Tibial nerve (tissue), 4 donors: Measurements from ENCODE around the gene ARSD.

Experiments used
- EP300 ChIP-seq, 2 donors: sonication (generic); formaldehyde crosslinking; IDR thresholded peaks; one replicate each; pipeline ENCODE4 v1.6.1; 2017; ENCODE audit warnings: antibody characterized with exemption in 2 of 2, mild to moderate bottlenecking in 1 of 2
- TF ChIP-seq, protein P1 (sequence below), 5 experiments: fragments of 200-600 bp in 3 of 5; fragments of 450-650 bp in 2 of 5; sonication (generic) in 3 of 5; IDR thresholded peaks; one replicate each; pipeline ENCODE4 v1.5.1; 2016 to 2019; ENCODE audit warnings: antibody characterized with exemption in 5 of 5, mild to moderate bottlenecking in 3 of 5, moderate library complexity in 2 of 5

DNA sequence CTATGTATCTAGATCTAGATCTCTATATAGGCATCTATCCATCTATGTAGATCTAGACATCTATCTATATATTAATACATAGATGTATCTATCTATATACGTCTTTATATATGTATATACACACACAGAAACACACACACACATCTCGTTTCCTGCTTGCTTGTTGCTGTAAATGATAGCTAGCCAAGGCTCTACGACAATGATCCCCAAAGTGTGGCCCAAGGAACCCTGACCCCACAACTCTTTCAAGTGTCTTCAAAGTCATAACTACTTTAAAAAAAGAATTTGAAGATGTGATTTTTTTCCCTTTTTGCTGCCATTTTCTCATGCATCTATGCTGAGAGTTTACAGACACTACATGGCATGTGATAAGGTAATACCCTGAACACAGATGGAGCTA lies 71.6 kb downstream of the ARSD start:
- TF ChIP-seq, protein P1, sequence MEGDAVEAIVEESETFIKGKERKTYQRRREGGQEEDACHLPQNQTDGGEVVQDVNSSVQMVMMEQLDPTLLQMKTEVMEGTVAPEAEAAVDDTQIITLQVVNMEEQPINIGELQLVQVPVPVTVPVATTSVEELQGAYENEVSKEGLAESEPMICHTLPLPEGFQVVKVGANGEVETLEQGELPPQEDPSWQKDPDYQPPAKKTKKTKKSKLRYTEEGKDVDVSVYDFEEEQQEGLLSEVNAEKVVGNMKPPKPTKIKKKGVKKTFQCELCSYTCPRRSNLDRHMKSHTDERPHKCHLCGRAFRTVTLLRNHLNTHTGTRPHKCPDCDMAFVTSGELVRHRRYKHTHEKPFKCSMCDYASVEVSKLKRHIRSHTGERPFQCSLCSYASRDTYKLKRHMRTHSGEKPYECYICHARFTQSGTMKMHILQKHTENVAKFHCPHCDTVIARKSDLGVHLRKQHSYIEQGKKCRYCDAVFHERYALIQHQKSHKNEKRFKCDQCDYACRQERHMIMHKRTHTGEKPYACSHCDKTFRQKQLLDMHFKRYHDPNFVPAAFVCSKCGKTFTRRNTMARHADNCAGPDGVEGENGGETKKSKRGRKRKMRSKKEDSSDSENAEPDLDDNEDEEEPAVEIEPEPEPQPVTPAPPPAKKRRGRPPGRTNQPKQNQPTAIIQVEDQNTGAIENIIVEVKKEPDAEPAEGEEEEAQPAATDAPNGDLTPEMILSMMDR (IDR thresholded peaks at IDR 0.05), result no peak
- TF ChIP-seq EP300 (IDR thresholded peaks at IDR 0.05), result no peak
